A204.1 (cell line): Measurements from ENCODE around the gene NUDT12.
A peak's percentile ranks its signal among the peaks of the same experiment; 100 is the strongest.

Experiments used
- FAIRE-seq: peaks from 2 replicates; lab custom pipeline; 2012; peaks lifted over from hg19 to GRCh38; lab: Jason Lieb, UNC

NUDT12 gene

GRCh38 chr5:103562453-103563157 is at the start of gene NUDT12:
Gene NUDT12, minus strand, starts transcription at chr5:103562789. Its CDS starts 2,541 bp downstream, at chr5:103560248.
- FAIRE-seq, result no peak

GRCh38 chr5:103607346-103607745 is 44.8 kb upstream of the NUDT12 start:
- no peak for FAIRE-seq

- no peak for FAIRE-seq
Observed at GRCh38 chr5:103605277-103605676, 42.7 kb upstream of the NUDT12 start.

GRCh38 chr5:103602438-103602837 is 39.8 kb upstream of the NUDT12 start:
- no peak for FAIRE-seq

- FAIRE-seq, result no peak
Observed at GRCh38 chr5:103601314-103601713, 38.7 kb upstream of the NUDT12 start.

GRCh38 chr5:103600086-103600485 is 37.5 kb upstream of the NUDT12 start:
- FAIRE-seq, result no peak

GRCh38 chr5:103598997-103599566 is 36.5 kb upstream of the NUDT12 start:
- no peak for FAIRE-seq

GRCh38 chr5:103590221-103590620 is 27.6 kb upstream of the NUDT12 start:
- no peak for FAIRE-seq

GRCh38 chr5:103589776-103590175 is 27.2 kb upstream of the NUDT12 start:
- FAIRE-seq, result no peak

- no peak for FAIRE-seq
Observed at GRCh38 chr5:103589357-103589756, 26.8 kb upstream of the NUDT12 start.

GRCh38 chr5:103587185-103587748 is 24.7 kb upstream of the NUDT12 start:
- peak; percentile 98 for FAIRE-seq

- FAIRE-seq, result peak; percentile 89
Observed at GRCh38 chr5:103582364-103582763, 19.8 kb upstream of the NUDT12 start.

GRCh38 chr5:103573411-103573810 is 10.8 kb upstream of the NUDT12 start:
- FAIRE-seq, result no peak

GRCh38 chr5:103572454-103572853 is 9.9 kb upstream of the NUDT12 start:
- no peak for FAIRE-seq

GRCh38 chr5:103571730-103572129 is 9.1 kb upstream of the NUDT12 start:
- no peak for FAIRE-seq

GRCh38 chr5:103569313-103570060 is 6.9 kb upstream of the NUDT12 start:
- FAIRE-seq, result no peak

- FAIRE-seq, result no peak
Observed at GRCh38 chr5:103565719-103566118, 3.1 kb upstream of the NUDT12 start.

GRCh38 chr5:103561685-103562452 is 720 bp downstream of the NUDT12 start:
- no peak for FAIRE-seq

- no peak for FAIRE-seq
Observed at GRCh38 chr5:103560826-103561225, 1.8 kb downstream of the NUDT12 start.

- no peak for FAIRE-seq
Observed at GRCh38 chr5:103546858-103547257, 15.7 kb downstream of the NUDT12 start.

- FAIRE-seq, result no peak
Observed at GRCh38 chr5:103542441-103542840, 20.1 kb downstream of the NUDT12 start.

GRCh38 chr5:103541569-103541968 is 21.0 kb downstream of the NUDT12 start:
- no peak for FAIRE-seq
